Measurements from ENCODE around the gene VASH1. TPM values are rescaled to one million over a fixed set of nuclear protein-coding genes. Genes with fewer than 3 reads are reported as not detected.
A peak's percentile ranks its signal among the peaks of the same experiment; 100 is the strongest.

The VASH1 gene
- 10 to 100 TPM in 8 of 10 donors, 1 to 10 TPM in 2; 9.1 to 20.2 (median 12.9) TPM for total RNA-seq
- polyA plus RNA-seq = 10 to 100 TPM; 13.2 to 13.6 TPM
- long read RNA-seq, donor 1, full-length matches to known transcripts = 3 of 19 reads
- long read RNA-seq, donor 1, partial matches to known transcripts = 2 of 19 reads
- long read RNA-seq, donor 1, other reads (novel, unspliced or antisense) = 14 of 19 reads
- long read RNA-seq, donor 2, full-length matches to known transcripts = 4 of 20 reads
- long read RNA-seq, donor 2, partial matches to known transcripts = 2 of 20 reads
- long read RNA-seq, donor 2, other reads (novel, unspliced or antisense) = 14 of 20 reads
- long read RNA-seq, donor 3, full-length matches to known transcripts = 4 of 20 reads
- long read RNA-seq, donor 3, partial matches to known transcripts = 4 of 20 reads
- long read RNA-seq, donor 3, other reads (novel, unspliced or antisense) = 12 of 20 reads

DNA sequence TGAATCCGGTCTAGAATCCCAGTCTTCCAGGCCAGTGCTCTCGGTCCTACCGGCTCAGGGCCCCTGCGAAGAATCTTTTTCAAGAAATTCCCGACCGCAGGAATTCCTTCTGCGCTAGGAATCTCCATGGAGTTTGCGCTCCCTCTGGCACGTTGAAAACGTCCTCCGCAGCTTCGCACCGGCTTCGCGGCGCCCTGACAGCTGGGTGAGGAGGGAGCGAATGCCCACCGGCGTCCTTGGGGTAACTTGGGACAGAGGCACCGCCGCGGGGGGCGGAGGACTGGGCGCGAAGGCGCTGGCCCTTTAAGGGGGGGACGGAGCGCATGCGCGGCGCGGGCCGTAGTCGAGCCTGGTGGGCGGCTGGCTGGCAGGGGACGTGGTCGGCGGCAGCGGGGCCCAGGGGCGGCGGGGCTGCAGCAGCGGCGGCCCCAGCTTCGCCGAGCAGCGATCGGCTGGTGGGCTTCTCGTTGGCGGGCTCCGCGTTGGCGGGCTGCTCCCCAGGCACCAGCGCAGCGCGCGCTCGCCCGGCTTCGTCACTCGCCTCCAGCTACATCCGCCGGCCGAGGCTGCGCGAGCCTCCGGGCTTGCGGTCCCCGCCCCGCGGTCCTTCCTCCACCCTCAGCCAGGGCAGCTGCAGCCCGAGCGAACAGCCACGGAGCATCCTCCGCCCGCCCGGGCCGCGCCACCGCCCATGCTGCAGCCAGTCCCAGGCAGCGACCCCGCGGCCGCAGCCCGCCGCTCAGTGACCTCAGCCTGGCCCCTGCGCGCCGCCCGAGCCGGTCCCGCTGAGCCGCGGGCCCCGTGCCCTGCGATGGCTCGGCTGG lies at the start of gene VASH1:
Gene VASH1 (plus strand): TSS at position 333 of the 824 bp plus-strand sequence. CDS start 1,354 bp downstream, outside the sequence.
- Histone ChIP-seq H3K4me3 (peak within 1 kb of the TSS; percentile 69 to 93 (median 87)), H3K27ac (peak within 1 kb of the TSS; percentile 68 to 97 (median 93)), H3K36me3 (peaks cover 0 to 9% (median 0%) of the 10 kb centered on the region in 9 donors), H3K4me1 (peaks cover 7 to 56% (median 44%) of the 10 kb centered on the region in 9 donors), H3K27me3 (peaks cover 0 to 21% (median 0%) of the 10 kb centered on the region in 7 donors), H3K9me3 (no peaks in the 10 kb centered on the region)
- ATAC-seq = peak; percentile 71 to 90 (median 77)
- intact Hi-C loops (cut with DNase I) = loop anchor here in 4 of 10 donors (2.0 to 5.0 kb wide), 3 partner anchors 41 to 49 kb away; no protein-coding TSS in a partner anchor
- no peak for TF ChIP-seq CTCF (IDR thresholded peaks at IDR 0.05)
- 0 to 1% methylated on average over 71 to 96 of the region's 96 CpGs for WGBS, 2 donors
- peak; percentile 74 to 85 for DNase-seq

- no peak overlapping the region for H3K27ac ChIP-seq
- TF ChIP-seq CTCF (IDR thresholded peaks at IDR 0.05) = no peak
- DNase-seq (no peak), ATAC-seq (no peak)
- WGBS, 2 donors = 94 to 95% methylated on average over 10 of the region's 10 CpGs
- peaks cover 5 to 53% (median 46%) of the 10 kb centered on the region in 9 donors for H3K4me1 ChIP-seq
- no peak overlapping the region for H3K4me3 ChIP-seq
- no peaks in the 10 kb centered on the region for H3K27me3 ChIP-seq
- no peaks in the 10 kb centered on the region for H3K36me3 ChIP-seq
- no peaks in the 10 kb centered on the region for H3K9me3 ChIP-seq
- intact Hi-C loops (cut with DNase I) = loop anchor here in 7 of 10 donors (5.0 to 10.0 kb wide), 8 partner anchors 49 to 382 kb away; partner anchors contain the start of genes CIPC (in 1 of the 7) and VASH1 (in 1 of the 7)
Measured at GRCh38 chr14:76713121-76713520, 48.1 kb upstream of the VASH1 start.

DNA sequence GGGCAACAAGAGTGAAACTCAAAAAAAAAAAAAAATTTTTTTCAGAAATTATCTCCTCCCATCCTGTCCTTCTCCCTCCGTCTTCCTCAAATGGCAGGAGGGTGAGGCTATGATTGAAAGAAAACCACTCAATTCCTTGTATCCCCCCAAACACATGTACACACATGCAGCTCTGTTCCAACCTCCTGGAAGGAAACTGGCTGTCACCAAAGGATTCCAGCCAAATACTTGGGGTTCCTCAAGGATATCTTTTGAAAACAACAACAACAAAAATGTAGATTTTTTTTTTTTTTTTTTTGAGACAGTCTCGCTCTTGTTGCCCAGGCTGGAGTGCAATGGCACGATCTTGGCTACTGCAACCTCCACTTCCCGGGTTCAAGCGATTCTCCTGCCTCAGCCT lies 46.8 kb upstream of the VASH1 start:
- Histone ChIP-seq H3K27ac (peak overlapping the region in 9 of 10 donors; percentile 57 to 87 (median 75)), H3K4me3 (no peak overlapping the region), H3K4me1 (peaks cover 9 to 65% (median 58%) of the 10 kb centered on the region in 9 donors), H3K27me3 (no peaks in the 10 kb centered on the region), H3K9me3 (no peaks in the 10 kb centered on the region), H3K36me3 (no peaks in the 10 kb centered on the region)
- no peak for TF ChIP-seq CTCF (IDR thresholded peaks at IDR 0.05)
- no peak for DNase-seq
- no peak for ATAC-seq
- intact Hi-C loops (cut with DNase I) = loop anchor here in 7 of 10 donors (5.0 to 10.0 kb wide), 8 partner anchors 48 to 380 kb away; partner anchors contain the start of genes CIPC (in 1 of the 7) and VASH1 (in 1 of the 7)
- 61 to 76% methylated on average over 5 of the region's 5 CpGs for WGBS, 2 donors

DNA sequence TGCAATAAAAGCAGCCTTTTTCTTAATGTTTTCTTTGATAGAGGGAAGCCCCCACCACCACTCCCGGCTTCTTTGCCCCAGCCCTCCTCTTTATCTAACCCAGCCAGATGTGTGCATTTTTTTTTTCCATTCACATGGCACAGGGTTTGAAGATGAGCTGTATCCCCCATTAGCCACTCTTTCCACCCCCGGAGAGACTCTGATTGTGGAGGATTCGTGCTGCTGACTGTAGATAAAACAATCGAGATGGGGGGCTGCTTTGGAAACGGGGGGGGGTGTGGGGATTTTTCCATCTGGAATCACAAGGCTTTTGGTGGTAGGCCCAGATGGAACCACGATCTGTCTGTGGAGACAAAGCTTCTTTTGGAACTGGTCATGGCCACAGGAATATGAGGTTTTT lies 46.2 kb upstream of the VASH1 start:
- Histone ChIP-seq H3K4me1 (peaks cover 16 to 71% (median 65%) of the 10 kb centered on the region in 9 donors), H3K4me3 (no peak overlapping the region), H3K9me3 (no peaks in the 10 kb centered on the region), H3K27me3 (no peaks in the 10 kb centered on the region), H3K36me3 (no peaks in the 10 kb centered on the region), H3K27ac (peak overlapping the region; percentile 57 to 87 (median 74))
- TF ChIP-seq CTCF (IDR thresholded peaks at IDR 0.05) = no peak
- DNase-seq = no peak
- WGBS, 2 donors = 31 to 51% methylated on average over 6 of the region's 6 CpGs
- intact Hi-C loops (cut with DNase I) = loop anchor here in 6 of 10 donors (5.0 to 10.0 kb wide), 6 partner anchors 47 to 380 kb away; partner anchors contain the start of genes VASH1 (in 2 of the 6) and CIPC (in 1 of the 6)
- no peak for ATAC-seq
